Skeletal muscle cell (primary cell): Measurements from ENCODE around the gene MTMR8.
"Not testable (repeated sequence)": the region's sequence is repeated elsewhere in the genome, so short reads cannot be mapped to it uniquely, and the experiment has no call there.

ENCODE experiments used
- DNase-seq: peaks from one replicate; pipeline ENCODE4 v3.0.0-alpha.2; 2010; ENCODE audit warnings: low read depth
- H3K4me3 ChIP-seq: 2 replicates; pipeline ENCODE4 v1.5.1; 2011; ENCODE audit warnings: low read depth, mild to moderate bottlenecking, control low read depth, low read length, moderate library complexity

Gene MTMR8

GRCh38 chrX:64394874-64395567 is at the start of gene MTMR8:
MTMR8 (minus strand) TSS chrX:64395452; CDS start chrX:64395363, 89 bp downstream.
- DNase-seq: no peak
- H3K4me3 ChIP-seq: peak within 1 kb of the TSS; percentile 37

DNA sequence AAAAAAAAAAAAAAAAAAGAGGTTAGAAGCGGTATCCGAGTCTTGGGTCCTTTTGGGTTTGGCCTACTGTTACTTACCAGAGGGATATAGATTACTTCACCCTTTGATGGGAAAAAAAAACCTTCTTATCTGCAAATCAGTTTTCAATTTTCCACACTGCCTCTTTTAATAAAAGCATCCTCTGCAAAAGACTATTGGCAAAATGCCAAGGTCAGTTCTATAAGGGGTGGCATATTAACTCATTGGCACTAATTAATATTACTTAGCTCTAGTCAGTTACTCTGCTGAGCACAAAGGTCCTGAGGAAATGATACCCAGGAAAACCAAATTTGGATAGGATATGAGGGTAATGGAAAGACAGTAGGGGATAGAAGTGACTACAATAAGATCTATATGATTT is 44.3 kb upstream of the MTMR8 start:
- no peak for DNase-seq
- H3K4me3 ChIP-seq: no peak overlapping the region

DNA sequence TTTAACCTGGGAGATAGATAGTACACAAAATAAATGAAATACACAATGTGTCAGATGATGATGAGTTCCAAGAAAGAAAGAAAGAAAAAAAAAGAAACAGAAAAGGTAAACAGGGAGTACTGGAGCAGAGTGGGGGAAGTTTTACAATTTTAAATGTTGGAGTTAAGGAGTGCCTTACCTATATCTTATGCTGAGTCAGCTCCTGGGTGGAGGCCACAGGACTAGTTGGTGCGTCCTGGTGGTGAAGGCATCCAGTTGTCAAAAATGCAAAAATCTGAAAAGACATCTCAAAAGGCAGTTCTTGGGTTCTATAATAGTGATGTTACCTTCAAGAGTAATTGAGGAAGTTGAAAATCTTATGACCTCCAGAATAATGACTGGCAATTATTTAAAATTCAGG is 42.4 kb upstream of the MTMR8 start:
- H3K4me3 ChIP-seq: no peak overlapping the region
- no peak for DNase-seq

DNA sequence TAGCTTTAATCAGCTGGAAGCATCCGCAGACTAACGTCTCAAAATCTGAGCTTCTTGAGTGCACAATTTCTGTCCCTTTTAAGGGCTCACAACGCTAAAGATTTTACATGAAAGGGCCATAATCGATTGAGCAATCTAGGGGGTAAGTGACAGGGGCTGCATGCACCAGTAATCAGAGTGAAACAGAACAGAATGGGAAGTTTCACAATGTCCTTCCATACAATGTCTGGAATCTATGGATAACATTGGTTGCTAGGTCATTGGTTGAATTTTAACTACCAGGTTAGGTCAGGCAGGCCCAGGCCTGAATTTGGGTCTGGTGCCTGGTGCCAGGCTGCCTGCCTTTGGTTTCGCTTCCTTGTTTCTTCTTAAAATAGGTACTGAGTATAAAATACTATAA is 42.0 kb upstream of the MTMR8 start:
- no peak overlapping the region for H3K4me3 ChIP-seq
- no peak for DNase-seq

DNA sequence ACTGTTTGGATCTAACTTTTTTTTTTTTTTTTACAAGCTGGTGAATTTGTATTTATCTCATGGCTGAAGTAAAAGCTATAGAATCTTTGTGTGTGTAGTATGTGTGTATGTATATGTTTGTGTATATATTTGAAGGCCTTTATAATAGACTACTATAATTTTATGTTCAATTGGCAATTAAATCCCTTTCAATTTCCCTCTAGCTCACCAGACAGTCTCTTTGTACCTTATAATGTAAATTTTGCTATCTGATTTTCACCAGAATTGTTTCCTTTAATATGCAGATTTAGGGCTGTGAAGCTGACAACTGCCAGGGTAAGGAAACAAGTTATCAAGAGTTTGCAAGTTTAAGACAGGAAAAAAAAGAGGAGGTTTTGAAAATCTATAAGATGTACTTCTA is 33.1 kb upstream of the MTMR8 start:
- no peak for DNase-seq

GRCh38 chrX:64427787-64428186 is 32.5 kb upstream of the MTMR8 start:
- no peak for DNase-seq
- H3K4me3 ChIP-seq: no peak overlapping the region

More for the DNA sequence above, 33.1 kb upstream of the MTMR8 start:
- no peak overlapping the region for H3K4me3 ChIP-seq

DNA sequence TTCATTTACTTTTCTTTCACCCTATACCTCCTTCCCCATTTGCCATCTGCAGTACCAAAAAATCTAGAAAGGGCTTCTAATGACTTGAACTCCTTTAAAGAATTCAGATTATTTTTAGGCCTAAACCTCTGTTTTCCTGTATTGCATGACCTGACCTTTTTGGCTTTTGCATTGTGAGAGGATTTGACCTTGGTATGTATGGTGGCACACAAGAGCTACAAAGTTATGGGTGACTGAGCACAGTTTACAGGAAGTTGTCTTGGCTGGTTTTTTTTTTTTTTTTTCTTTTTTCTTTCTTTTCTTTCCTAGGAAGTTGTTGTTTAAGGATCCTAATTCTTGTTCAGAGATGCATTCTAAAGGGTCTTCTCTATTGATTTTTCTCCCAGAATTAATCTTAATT is 32.0 kb upstream of the MTMR8 start:
- H3K4me3 ChIP-seq: no peak overlapping the region
- DNase-seq: no peak

GRCh38 chrX:64409730-64410129 is 14.5 kb upstream of the MTMR8 start:
- not testable (repeated sequence) for DNase-seq, H3K4me3 ChIP-seq

DNA sequence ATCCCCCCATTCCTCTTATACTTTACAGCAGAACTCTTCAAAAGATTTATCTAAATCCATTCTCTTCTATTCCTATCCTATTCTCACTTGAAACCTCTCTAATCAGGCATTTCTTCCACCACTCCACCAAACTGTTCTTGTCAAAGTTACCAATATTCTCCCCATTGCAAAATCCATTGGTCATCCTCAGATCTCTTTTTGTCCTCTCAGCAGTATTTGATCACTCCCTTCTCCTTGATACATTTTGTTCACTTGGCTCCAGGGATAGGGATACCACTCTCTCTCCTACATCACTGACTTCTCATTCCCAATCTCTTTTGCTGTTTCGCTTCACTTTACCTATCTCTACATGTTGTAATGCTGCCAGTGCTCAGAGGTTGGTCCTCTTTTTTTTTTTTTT is 2.8 kb upstream of the MTMR8 start:
- H3K4me3 ChIP-seq: no peak overlapping the region

DNA sequence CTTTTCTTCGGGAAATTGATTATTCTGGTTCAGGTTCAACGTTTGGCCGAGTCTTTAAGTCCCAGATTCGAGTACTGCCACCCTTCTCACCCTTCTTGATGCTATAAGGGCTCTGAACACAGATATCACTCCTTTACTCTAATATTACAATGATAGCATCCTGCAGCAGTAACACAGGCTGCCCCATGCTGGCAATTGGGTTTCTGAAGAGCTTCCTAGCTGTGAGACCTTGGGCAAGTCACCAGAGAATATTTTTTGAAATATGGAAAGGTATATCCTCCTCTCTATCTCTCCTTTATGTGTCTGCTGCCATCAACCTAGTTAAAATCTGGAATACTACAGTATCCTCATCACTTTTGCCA is 297 bp upstream of the MTMR8 start:
- no peak overlapping the region for H3K4me3 ChIP-seq

More for the DNA sequence above, 2.8 kb upstream of the MTMR8 start:
- no peak for DNase-seq

GRCh38 chrX:64394059-64394873 is 986 bp downstream of the MTMR8 start:
- peak overlapping the region; percentile 37 for H3K4me3 ChIP-seq
- no peak for DNase-seq

More for the DNA sequence above, 297 bp upstream of the MTMR8 start:
- no peak for DNase-seq

DNA sequence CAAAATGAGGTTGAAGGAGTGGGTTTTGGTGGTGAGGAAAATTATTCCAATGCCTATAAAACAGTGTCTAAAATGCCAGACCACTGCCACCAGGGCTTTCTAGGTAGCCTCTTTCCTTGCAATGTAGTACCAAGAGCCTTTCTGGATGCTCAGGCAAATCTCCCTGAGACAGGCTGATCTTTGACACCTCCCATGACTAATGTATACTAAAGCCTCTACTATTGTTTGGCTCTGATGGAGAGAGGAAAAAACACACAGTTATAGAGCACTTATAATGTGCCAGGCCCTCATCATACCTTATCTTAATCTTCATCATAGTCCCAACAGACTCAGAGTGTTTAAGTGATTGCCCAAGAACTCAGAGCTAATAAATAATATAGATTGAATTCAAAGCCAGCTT is 5.8 kb downstream of the MTMR8 start:
- H3K4me3 ChIP-seq: no peak overlapping the region
- DNase-seq: no peak

- not testable (repeated sequence) for H3K4me3 ChIP-seq, DNase-seq
Observed at GRCh38 chrX:64380789-64381188, 14.5 kb downstream of the MTMR8 start.

DNA sequence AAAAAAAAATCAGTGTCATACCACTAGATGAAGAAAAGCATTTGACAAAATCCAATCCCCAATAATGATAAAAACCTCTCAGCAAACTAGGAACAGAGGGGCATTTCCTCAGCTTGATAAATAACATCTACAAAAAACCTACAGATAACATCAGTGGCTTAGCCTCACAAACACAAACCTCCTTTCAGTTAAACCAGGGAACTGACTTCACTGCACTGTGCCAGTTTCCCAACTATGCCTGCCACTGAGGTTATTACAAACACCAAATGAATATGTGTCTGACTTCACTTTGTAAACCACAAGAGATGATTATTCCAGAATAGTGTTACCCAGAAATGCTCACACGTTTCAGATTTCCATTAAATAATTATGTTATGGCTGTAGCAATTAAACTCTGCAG is 15.3 kb downstream of the MTMR8 start:
- DNase-seq: no peak
- no peak overlapping the region for H3K4me3 ChIP-seq

DNA sequence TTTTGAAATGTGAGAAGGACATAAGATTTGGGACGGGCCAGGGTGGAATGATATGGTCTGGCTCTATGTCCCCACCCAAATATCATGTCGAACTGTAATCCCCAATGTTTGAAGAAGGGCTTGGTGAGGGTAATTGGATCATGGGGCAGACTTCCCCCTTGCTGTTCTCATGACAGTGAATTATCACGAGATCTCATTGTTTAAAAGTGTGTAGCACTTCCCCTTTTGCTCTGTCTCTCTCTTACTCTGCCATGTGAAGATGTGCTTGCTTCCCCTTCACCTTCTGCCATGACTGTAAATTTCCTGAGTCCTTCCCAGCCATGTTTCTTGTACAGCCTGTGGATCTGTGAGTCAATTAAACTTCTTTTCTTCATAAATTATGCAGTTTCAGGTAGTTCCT is 17.5 kb downstream of the MTMR8 start:
- H3K4me3 ChIP-seq: no peak overlapping the region
- no peak for DNase-seq

DNA sequence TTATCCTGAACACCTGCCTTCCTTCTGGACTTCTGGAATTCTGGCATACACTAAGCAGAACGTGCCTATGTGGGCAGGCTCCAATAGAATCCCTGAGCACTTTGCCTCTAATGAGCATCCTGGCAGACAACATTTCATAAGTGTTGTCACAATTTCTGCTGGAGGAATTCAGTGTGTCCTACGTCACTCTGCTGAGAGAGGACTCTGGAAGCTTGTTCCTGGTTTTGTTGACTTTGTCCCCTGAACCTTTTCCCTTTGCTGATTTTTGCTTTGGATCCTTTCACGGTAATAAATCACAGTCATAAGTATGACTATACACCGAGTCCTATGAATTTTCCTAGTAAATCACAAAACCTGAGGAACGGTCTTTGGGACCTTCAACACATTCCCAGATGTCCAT is 43.2 kb downstream of the MTMR8 start:
- no peak overlapping the region for H3K4me3 ChIP-seq
- DNase-seq: no peak

DNA sequence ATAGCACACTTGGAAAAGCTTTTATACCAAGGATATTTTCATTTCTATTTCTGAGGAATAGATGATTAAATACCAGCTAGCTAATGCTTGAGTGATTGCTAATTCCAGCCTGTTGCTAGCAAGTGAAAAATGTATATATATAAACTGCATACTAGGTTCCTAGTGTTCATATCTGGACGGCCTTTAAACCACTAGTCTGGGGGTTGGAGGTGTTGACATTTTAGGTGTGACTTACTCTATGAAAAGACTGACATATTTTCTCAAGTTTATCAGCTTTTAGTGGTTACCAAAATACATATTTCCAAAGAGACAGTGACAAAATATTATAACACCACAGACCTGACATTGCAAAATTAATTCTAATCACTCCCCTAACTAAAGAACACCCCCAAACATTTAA is 44.7 kb downstream of the MTMR8 start:
- DNase-seq: no peak
- no peak overlapping the region for H3K4me3 ChIP-seq

DNA sequence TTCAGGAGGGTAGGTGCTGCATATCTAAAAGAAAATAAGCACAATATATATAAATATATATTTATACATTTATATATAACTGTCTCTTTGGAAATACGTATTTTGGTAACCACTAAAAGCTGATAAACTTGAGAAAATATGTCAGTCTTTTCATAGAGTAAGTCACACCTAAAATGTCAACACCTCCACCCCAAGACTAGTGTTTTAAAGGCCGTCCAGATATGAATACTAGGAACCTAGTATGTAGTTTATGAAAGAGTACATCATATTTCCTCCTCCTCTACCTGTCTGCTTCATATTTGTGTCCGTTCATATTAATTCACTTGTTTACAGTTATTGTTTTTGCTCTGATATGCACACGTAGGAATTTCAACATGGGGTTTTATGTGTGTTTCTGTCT is 45.2 kb downstream of the MTMR8 start:
- no peak overlapping the region for H3K4me3 ChIP-seq
- DNase-seq: no peak

- DNase-seq: no peak
- H3K4me3 ChIP-seq: no peak overlapping the region
Observed at GRCh38 chrX:64342811-64343210, 52.4 kb downstream of the MTMR8 start.

GRCh38 chrX:64338296-64338695 is 57.0 kb downstream of the MTMR8 start:
- H3K4me3 ChIP-seq: no peak overlapping the region
- no peak for DNase-seq

DNA sequence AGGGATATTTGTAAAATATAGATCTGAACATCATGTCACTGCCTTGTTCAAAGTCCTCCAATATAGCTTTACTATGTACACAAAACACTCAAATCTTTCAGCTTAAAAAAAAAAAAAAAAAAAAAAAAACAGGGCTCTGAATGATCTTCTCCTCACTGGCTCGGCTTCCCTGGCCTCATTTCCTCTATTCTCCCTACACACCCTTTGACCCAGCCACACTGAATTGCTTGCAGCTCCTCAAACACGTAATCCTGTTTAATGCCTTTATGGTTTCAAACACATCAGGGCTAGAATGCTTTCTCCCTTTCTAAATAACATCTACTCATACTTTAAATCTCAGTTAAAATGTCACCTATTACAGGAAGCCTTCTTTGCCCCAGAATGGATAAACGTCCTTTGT is 60.8 kb downstream of the MTMR8 start:
- no peak for DNase-seq
- no peak overlapping the region for H3K4me3 ChIP-seq
